Liver (tissue), 3 donors: Measurements from ENCODE around the gene MEF2D.

Experiments
- EGR1 ChIP-seq, 2 donors: IDR thresholded peaks; 2 replicates each; pipeline ENCODE4 v1.6.1; 2016 to 2018; ENCODE audit warnings: antibody characterized with exemption in 2 of 2, low read depth in 2 of 2
- FOXA1 ChIP-seq: IDR thresholded peaks from 2 replicates; pipeline ENCODE4 v1.6.1; 2016; ENCODE audit warnings: antibody characterized with exemption
- GABPA ChIP-seq, 2 donors: IDR thresholded peaks in 1 of 2; conservative IDR thresholded peaks in 1 of 2; 2 replicates each; pipeline ENCODE4 v1.6.1; 2016; ENCODE audit warnings: antibody characterized with exemption in 2 of 2, mild to moderate bottlenecking in 1 of 2, moderate library complexity in 1 of 2
- HNF4G ChIP-seq: IDR thresholded peaks from 2 replicates; pipeline ENCODE4 v1.6.1; 2016; ENCODE audit warnings: antibody characterized with exemption
- JUND ChIP-seq, 2 donors: IDR thresholded peaks; 2 replicates each; pipeline ENCODE4 v1.6.1; 2016; ENCODE audit warnings: antibody characterized with exemption in 2 of 2
- RAD21 ChIP-seq, 2 donors: IDR thresholded peaks; 2 replicates each; pipeline ENCODE4 v1.6.1; 2016; ENCODE audit warnings: antibody characterized with exemption in 2 of 2, mild to moderate bottlenecking in 2 of 2
- RXRA ChIP-seq, 2 donors: IDR thresholded peaks; 2 replicates each; pipeline ENCODE4 v1.6.1; 2017 to 2018; ENCODE audit warnings: antibody characterized with exemption in 2 of 2, mild to moderate bottlenecking in 1 of 2
- SP1 ChIP-seq: IDR thresholded peaks from 2 replicates; pipeline ENCODE4 v1.6.1; 2018; ENCODE audit warnings: antibody characterized with exemption, mild to moderate bottlenecking
- TF ChIP-seq, protein P1 (sequence below): fragments of 150-350 bp; IDR thresholded peaks from 2 replicates; pipeline ENCODE4 v1.5.1; 2017; ENCODE audit warnings: improper control_type of control experiment, low read depth, low read length; ENCODE audit not compliant: missing input control
- TF ChIP-seq, protein P2 (sequence below): IDR thresholded peaks from 2 replicates; pipeline ENCODE4 v1.6.1; 2016; ENCODE audit warnings: antibody characterized with exemption
- TF ChIP-seq, protein P3 (sequence below): IDR thresholded peaks from 2 replicates; pipeline ENCODE4 v1.6.1; 2016; ENCODE audit warnings: antibody characterized with exemption
- donor health status: healthy.
- donor health status: healthy.

DNA sequence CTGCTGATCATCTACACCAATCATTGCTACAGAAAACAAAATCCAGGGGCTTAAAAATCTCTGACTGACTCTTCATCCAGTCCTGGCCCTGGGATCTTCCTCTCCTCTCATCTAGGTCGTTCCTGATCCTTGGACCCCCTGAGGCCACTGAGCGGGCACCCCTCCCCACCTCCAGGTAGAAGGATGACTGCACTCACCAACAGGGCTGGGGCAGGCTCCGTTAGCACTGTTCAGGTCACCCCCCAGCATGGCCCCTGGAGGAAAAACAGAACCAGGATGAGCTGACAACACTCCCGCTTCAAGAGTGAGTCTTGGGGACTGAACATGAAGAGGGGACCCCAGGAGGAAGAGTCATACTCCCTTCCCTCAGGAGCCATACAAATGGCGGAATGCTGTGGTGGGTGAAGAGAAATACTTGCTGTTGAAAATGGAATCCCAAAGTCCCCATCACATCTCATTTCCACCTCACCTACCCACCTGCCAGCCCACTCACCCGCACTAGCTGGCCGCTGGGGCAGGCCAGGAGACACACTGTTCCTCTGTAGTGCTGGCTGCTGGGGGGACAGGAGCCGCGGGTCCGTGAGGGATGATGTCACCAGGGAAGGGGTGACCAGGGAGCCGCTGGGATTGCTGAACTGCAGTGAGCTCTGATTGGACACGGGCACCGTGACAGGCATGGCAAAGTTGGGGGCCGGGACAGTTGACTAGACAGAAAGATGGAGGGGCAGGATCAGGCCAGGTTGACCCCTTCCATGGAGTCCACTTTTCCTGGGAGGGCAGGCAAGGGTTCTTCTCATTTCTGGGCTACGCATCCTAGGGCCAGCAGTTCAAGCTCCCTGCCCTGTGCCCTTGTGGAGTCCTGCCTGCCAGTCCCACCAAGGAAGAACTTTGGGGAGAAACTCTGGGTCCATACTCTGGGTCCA, 21.2 kb downstream of the MEF2D start:
- TF ChIP-seq RXRA (IDR thresholded peaks at IDR 0.05) (no peak), FOXA1 (no peak), GABPA (IDR thresholded peaks at IDR 0.05 in 1 of 2, conservative IDR thresholded peaks at IDR 0.05 in 1 of 2) (no peak), JUND (IDR thresholded peaks at IDR 0.05) (no peak), EGR1 (IDR thresholded peaks at IDR 0.05; ENCODE audit: low read depth in 2 of 2) (no peak), SP1 (no peak), HNF4G (no peak), RAD21 (IDR thresholded peaks at IDR 0.05) (no peak)
- TF ChIP-seq, protein P1, sequence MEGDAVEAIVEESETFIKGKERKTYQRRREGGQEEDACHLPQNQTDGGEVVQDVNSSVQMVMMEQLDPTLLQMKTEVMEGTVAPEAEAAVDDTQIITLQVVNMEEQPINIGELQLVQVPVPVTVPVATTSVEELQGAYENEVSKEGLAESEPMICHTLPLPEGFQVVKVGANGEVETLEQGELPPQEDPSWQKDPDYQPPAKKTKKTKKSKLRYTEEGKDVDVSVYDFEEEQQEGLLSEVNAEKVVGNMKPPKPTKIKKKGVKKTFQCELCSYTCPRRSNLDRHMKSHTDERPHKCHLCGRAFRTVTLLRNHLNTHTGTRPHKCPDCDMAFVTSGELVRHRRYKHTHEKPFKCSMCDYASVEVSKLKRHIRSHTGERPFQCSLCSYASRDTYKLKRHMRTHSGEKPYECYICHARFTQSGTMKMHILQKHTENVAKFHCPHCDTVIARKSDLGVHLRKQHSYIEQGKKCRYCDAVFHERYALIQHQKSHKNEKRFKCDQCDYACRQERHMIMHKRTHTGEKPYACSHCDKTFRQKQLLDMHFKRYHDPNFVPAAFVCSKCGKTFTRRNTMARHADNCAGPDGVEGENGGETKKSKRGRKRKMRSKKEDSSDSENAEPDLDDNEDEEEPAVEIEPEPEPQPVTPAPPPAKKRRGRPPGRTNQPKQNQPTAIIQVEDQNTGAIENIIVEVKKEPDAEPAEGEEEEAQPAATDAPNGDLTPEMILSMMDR: no peak
- TF ChIP-seq, protein P2, sequence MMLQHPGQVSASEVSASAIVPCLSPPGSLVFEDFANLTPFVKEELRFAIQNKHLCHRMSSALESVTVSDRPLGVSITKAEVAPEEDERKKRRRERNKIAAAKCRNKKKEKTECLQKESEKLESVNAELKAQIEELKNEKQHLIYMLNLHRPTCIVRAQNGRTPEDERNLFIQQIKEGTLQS: no peak
- TF ChIP-seq, protein P3, sequence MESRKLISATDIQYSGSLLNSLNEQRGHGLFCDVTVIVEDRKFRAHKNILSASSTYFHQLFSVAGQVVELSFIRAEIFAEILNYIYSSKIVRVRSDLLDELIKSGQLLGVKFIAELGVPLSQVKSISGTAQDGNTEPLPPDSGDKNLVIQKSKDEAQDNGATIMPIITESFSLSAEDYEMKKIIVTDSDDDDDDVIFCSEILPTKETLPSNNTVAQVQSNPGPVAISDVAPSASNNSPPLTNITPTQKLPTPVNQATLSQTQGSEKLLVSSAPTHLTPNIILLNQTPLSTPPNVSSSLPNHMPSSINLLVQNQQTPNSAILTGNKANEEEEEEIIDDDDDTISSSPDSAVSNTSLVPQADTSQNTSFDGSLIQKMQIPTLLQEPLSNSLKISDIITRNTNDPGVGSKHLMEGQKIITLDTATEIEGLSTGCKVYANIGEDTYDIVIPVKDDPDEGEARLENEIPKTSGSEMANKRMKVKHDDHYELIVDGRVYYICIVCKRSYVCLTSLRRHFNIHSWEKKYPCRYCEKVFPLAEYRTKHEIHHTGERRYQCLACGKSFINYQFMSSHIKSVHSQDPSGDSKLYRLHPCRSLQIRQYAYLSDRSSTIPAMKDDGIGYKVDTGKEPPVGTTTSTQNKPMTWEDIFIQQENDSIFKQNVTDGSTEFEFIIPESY: no peak
